HEK293T (cell line): Measurements from ENCODE around the gene JMJD1C.

ENCODE experiments used
- CTCF ChIA-PET: fragments of 350-600 bp; formaldehyde crosslinking; extraction: SDS; loops from one replicate; lab custom pipeline; 2021; ENCODE audit warnings: antibody characterized with exemption, inconsistent platforms; lab: Yijun Ruan, JAX
- POLR2A ChIA-PET: fragments of 350-600 bp; formaldehyde crosslinking; extraction: SDS; loops from one replicate; lab custom pipeline; 2020; ENCODE audit warnings: antibody characterized with exemption, inconsistent platforms; lab: Yijun Ruan, JAX
- DNase-seq: peaks from one replicate; pipeline ENCODE4 v3.0.0; 2012; ENCODE audit warnings: mixed read lengths; ENCODE audit errors: extremely low spot score
- ARNT ChIP-seq: fragments of 450-650 bp; IDR thresholded peaks from 2 replicates; pipeline ENCODE4 v1.6.1; 2017; ENCODE audit warnings: mild to moderate bottlenecking
- BHLHE40 ChIP-seq: fragments of 450-650 bp; IDR thresholded peaks from 2 replicates; pipeline ENCODE4 v1.6.1; 2016; ENCODE audit warnings: mild to moderate bottlenecking, moderate library complexity, borderline replicate concordance
- CTBP1 ChIP-seq: fragments of 450-650 bp; IDR thresholded peaks from 2 replicates; pipeline ENCODE4 v1.6.1; 2016; ENCODE audit warnings: borderline replicate concordance
- ELF4 ChIP-seq: fragments of 450-650 bp; IDR thresholded peaks from 2 replicates; pipeline ENCODE4 v1.6.1; 2017; ENCODE audit warnings: antibody characterized with exemption
- FOXA1 ChIP-seq: fragments of 450-650 bp; IDR thresholded peaks from 2 replicates; pipeline ENCODE4 v1.6.1; 2016; ENCODE audit warnings: mild to moderate bottlenecking
- FOXK2 ChIP-seq: fragments of 450-650 bp; IDR thresholded peaks from 2 replicates; pipeline ENCODE4 v1.6.1; 2016; ENCODE audit warnings: mild to moderate bottlenecking
- FOXM1 ChIP-seq: fragments of 450-650 bp; IDR thresholded peaks from 2 replicates; pipeline ENCODE4 v1.6.1; 2017; ENCODE audit warnings: mild to moderate bottlenecking, borderline replicate concordance
- HDGF ChIP-seq: fragments of 450-650 bp; IDR thresholded peaks from 2 replicates; pipeline ENCODE4 v1.6.1; 2017; ENCODE audit warnings: antibody characterized with exemption, borderline replicate concordance
- L3MBTL2 ChIP-seq: fragments of 450-650 bp; conservative IDR thresholded peaks from 2 replicates; pipeline ENCODE4 v1.6.1; 2016; ENCODE audit warnings: mild to moderate bottlenecking
- LEF1 ChIP-seq: fragments of 450-650 bp; IDR thresholded peaks from 2 replicates; pipeline ENCODE4 v1.6.1; 2017; ENCODE audit warnings: mild to moderate bottlenecking, borderline replicate concordance
- NFRKB ChIP-seq: fragments of 450-650 bp; IDR thresholded peaks from 2 replicates; pipeline ENCODE4 v1.6.1; 2016; ENCODE audit warnings: mild to moderate bottlenecking, moderate library complexity
- SP1 ChIP-seq: fragments of 450-650 bp; IDR thresholded peaks from 2 replicates; pipeline ENCODE4 v1.6.1; 2017
- SUZ12 ChIP-seq: fragments of 450-650 bp; IDR thresholded peaks from 2 replicates; pipeline ENCODE4 v1.6.1; 2016; ENCODE audit warnings: mild to moderate bottlenecking
- TARDBP ChIP-seq: fragments of 450-650 bp; IDR thresholded peaks from 2 replicates; pipeline ENCODE4 v1.6.1; 2016
- ZNF384 ChIP-seq: fragments of 450-650 bp; IDR thresholded peaks from 2 replicates; pipeline ENCODE4 v1.6.1; 2016
- TF ChIP-seq, protein P1 (sequence below): fragments of 450-650 bp; IDR thresholded peaks from 2 replicates; pipeline ENCODE4 v1.6.1; 2016

The JMJD1C gene

DNA sequence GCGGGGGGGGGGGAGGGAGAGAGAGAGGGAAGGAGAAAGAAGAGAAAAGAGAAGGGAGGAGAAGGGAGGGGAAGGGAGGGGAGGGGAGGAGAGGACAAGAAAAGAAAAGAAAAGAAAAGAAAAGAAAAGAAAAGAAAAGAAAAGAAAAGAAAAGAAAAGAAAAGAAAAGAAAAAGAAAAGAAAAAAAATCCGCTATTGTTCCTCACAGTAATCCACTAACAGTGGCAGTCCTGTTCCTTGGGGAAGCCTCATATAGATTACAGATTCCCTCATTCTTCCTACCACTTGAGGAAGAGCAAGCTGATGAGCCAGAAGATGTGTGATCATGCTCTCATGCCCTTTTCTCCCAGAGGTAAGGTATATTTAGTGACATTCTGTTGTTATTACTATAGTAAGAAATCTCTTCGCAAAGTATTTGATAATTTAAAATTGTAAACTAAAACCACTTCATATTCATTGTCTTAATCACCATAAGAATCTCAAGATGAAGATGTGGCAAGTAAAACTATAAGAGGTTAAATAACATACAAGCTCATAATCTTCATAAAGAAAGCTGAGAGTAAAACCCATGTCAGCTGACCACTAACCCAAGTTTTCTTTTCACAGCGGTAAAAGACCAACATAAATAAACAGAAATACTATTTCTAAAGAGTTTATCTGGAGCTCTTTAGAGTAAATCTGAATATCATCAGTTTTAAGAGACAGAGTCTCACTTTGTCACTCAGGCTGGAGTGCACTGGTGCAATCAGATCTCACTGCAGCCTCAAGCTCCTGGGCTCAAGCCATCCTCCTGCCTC lies 128.1 kb downstream of the JMJD1C start:
- DNase-seq, result no peak
- POLR2A ChIA-PET, result no interaction called here
- CTCF ChIA-PET, result no interaction called here
- no peak for TF ChIP-seq TARDBP

DNA sequence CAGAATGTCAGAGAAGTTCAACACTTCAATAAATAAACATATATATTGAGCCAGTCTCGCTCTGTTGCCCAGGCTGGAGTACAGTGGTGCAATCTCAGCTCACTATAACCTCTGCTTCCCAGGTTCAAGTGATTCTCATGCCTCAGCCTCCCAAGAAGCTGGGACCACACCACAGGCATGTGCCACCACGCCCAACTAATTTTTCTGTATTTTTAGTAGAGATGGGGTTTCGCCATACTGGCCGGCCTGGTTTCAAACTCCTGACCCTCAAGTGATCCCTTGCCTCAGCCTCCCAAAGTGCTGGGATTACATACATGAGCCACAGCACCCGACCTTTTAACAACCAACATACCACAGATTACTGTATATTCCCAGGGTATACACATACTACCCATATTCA lies 134.2 kb downstream of the JMJD1C start:
- DNase-seq, result no peak
- ChIA-PET POLR2A (no interaction called here), CTCF (no interaction called here)
- TF ChIP-seq SUZ12 (no peak), BHLHE40 (no peak), FOXM1 (no peak), FOXK2 (no peak), TARDBP (no peak)
- TF ChIP-seq, protein P1, sequence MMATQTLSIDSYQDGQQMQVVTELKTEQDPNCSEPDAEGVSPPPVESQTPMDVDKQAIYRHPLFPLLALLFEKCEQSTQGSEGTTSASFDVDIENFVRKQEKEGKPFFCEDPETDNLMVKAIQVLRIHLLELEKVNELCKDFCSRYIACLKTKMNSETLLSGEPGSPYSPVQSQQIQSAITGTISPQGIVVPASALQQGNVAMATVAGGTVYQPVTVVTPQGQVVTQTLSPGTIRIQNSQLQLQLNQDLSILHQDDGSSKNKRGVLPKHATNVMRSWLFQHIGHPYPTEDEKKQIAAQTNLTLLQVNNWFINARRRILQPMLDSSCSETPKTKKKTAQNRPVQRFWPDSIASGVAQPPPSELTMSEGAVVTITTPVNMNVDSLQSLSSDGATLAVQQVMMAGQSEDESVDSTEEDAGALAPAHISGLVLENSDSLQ, result no peak

DNA sequence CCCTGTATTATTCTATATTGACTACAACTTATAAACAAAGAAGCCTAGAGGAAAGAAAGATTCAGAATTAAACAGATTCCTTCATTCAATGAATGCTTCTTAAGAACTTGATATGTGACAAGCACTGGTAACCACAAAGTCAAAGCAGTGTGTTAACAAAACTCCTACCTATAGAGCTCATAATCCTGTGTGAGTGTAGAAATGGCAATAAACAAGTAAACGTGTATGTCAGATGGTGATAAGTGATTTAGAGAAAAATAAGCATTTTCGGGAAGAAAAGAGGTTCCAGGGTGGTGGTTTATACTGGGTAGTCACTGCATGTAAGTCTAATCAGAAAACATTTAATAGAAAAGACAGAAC lies 141.3 kb downstream of the JMJD1C start:
- TF ChIP-seq ARNT, result no peak
- no peak for TF ChIP-seq LEF1
- no peak for TF ChIP-seq NFRKB
- ChIA-PET CTCF (interaction anchor here (0.8 kb wide), 1 partner anchor 51 kb away, joined by 3 read pairs; no protein-coding TSS in a partner anchor), POLR2A (no interaction called here)
- DNase-seq, result no peak

DNA sequence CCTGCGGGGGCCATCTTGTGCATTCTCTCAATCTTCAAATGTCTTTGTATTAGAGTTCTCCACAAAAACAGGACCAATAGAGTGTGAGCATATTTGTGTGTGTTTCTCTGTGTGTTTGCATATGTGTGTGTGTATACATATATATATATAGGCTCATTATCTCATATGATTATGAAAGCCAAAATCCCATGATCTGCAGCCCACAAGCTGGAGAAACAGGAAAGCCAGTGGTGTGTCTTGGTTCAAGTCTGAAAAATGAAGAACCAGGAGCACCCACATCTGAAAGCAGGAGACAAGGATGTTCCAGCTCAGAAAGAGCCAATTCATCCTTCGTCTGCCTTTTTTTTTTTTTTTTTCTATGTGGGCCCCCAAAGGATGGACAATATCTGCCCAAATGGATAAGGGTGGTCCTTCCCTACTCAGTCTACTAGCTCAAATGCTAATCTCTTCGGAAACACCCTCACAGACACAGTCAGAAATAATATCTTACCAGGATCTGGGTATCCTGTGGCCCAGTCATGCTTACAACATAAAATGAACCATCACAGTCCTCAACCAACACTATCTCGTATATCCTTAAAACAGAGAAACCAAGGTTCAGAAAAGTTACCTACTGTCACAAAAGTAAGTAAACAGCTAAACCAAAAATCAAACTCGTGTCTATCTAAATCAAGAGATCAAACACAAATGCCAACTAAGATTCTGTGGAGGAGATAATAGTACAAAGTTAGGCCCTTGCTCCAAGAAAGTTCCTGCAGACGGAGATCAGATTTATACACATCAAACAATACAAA lies 141.9 kb downstream of the JMJD1C start:
- DNase-seq, result no peak
- TF ChIP-seq FOXA1 (no peak), LEF1 (no peak), SP1 (no peak), FOXM1 (no peak), NFRKB (no peak), BHLHE40 (no peak), ELF4 (no peak), SUZ12 (no peak), L3MBTL2 (no peak), TARDBP (no peak), ARNT (no peak)
- TF ChIP-seq, protein P1, result no peak
- CTCF ChIA-PET, result interaction anchor here (0.8 kb wide), 1 partner anchor 52 kb away, joined by 3 read pairs; no protein-coding TSS in a partner anchor
- POLR2A ChIA-PET, result no interaction called here

DNA sequence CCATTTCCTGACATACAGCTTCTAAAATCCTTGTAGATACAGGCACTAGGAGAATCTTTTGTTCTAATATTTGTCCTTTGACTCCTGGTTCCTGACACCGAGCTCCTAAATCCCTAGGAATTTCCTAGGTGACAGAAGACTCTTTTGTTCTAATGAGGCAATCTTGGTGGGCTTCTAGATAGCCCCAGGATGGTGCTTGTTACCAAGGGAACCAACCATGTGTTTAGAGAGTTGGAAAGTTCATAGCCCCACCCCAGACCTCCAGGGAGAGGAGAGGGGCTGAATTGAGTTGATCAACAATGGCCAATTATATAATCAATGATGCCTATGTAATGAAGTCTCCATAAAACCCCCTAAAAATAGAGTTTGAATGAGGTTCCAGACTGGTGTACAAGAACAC lies 145.1 kb downstream of the JMJD1C start:
- DNase-seq, result no peak
- CTCF ChIA-PET, result no interaction called here
- TF ChIP-seq HDGF (no peak), FOXK2 (no peak)
- POLR2A ChIA-PET, result no interaction called here

DNA sequence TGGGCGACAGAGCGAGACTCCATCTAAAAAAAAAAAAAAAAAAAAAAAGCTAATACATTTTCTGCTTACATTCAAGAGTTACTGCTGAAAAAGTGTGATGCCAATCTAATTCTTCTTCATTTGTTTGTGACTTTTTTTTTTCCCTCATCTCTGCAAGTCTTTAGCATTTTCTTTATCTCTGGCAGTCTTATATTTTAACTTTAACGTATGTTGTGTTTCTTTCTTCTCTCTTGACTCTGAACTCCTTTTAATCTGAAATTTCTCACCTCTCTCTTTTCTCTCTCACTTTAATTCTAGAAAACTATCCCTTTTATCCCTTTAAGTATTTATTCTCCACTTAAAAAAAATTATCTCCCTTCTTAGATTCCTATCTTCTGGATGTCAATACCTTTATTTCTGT lies 146.5 kb downstream of the JMJD1C start:
- TF ChIP-seq NFRKB (no peak), ELF4 (no peak), LEF1 (no peak), L3MBTL2 (no peak)
- ChIA-PET POLR2A (interaction anchor here (1.2 kb wide), 1 partner anchor 50 kb away, joined by 3 read pairs; no protein-coding TSS in a partner anchor), CTCF (no interaction called here)
- no peak for DNase-seq

DNA sequence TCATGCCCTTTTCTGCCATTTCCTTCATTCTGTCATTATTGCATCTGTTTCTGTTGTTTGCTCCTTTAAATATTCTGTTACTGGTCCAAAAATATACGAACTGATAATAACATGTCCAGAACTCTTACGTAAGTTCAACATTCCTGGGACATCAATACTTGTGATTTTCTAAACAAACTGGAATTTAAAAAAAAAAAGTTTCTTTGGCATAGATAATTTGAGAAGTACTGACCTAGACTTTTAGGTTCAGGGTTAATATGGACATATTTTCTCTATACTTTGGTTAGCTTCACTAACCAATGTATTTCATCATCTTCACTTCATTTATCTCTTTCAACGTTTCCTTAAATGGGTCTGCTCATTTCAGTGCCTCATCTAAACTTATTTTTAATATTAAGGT lies 147.3 kb downstream of the JMJD1C start:
- CTCF ChIA-PET, result no interaction called here

More for the DNA sequence above, 147.3 kb downstream of the JMJD1C start:
- TF ChIP-seq ZNF384, result no peak
- no peak for TF ChIP-seq SP1
- TF ChIP-seq FOXA1, result no peak
- TF ChIP-seq ARNT, result no peak
- TF ChIP-seq HDGF, result no peak
- TF ChIP-seq L3MBTL2, result no peak
- TF ChIP-seq, protein P1, result no peak
- no peak for TF ChIP-seq TARDBP
- no peak for TF ChIP-seq BHLHE40
- TF ChIP-seq FOXK2, result no peak
- TF ChIP-seq CTBP1, result no peak
- no peak for TF ChIP-seq NFRKB
- no peak for TF ChIP-seq LEF1
- TF ChIP-seq SUZ12, result no peak
- TF ChIP-seq ELF4, result no peak
- no peak for TF ChIP-seq FOXM1
- DNase-seq, result no peak
- POLR2A ChIA-PET, result interaction anchor here (1.2 kb wide), 1 partner anchor 50 kb away, joined by 3 read pairs; no protein-coding TSS in a partner anchor
